Left lung (tissue), 10 donors: ENCODE results near the gene EIF2A. TPM values are rescaled to one million over a fixed set of nuclear protein-coding genes. Genes with fewer than 3 reads are reported as not detected.

Experiments
- ATAC-seq: fragments of 200-7000 bp; cut with Tn5 transposase; one replicate; pipeline ENCODE4 v1.9.1; 2020; ENCODE audit warnings: moderate library complexity
- DNase-seq, 4 donors: peaks; one replicate each; pipeline ENCODE4 v3.0.0-alpha.2; 2013 to 2020
- H3K27ac ChIP-seq, 2 donors: fragments of 200-600 bp; sonication (generic) in 1 of 2; one replicate each; pipeline versions ENCODE4 v1.5.0 to v1.8.0; 2020 to 2021
- H3K27me3 ChIP-seq, 2 donors: fragments of 200-600 bp; sonication (generic) in 1 of 2; one replicate each; pipeline versions ENCODE4 v1.5.0 to v1.8.0; 2020 to 2021
- H3K36me3 ChIP-seq, 2 donors: fragments of 200-600 bp; sonication (generic) in 1 of 2; one replicate each; pipeline versions ENCODE4 v1.5.0 to v1.8.0; 2020 to 2021
- H3K4me1 ChIP-seq, 2 donors: fragments of 200-600 bp; one replicate each; pipeline ENCODE4 v1.8.0; 2021
- H3K4me3 ChIP-seq, 2 donors: fragments of 200-600 bp; sonication (generic) in 1 of 2; one replicate each; pipeline versions ENCODE4 v1.5.0 to v1.8.0; 2020 to 2021; ENCODE audit warnings: mild to moderate bottlenecking in 1 of 2
- H3K9me3 ChIP-seq, 2 donors: fragments of 200-600 bp; sonication (generic) in 1 of 2; one replicate each; pipeline versions ENCODE4 v1.5.0 to v1.8.0; 2020 to 2021
- intact Hi-C, 2 donors: fragments of 100-400 bp; cut with DNase I; formaldehyde crosslinking; loops; one replicate each; pipeline versions ENCODE4 v1.11.2 to v1.14.2; 2022
- polyA plus RNA-seq, 6 donors: library from polyadenylated mRNA; unstranded; fragments of 120-200 nt; gene quantifications; one replicate each; pipeline ENCODE4 v1.2.1, GENCODE V29; 2013; ENCODE audit not compliant: insufficient read length in 6 of 6
- total RNA-seq, 2 donors: library from RNA; stranded (reverse); fragmentation: NEBNext Ultra II Directional; extraction: Animal tissue kit (Norgen Biotek cat#: 25700); gene quantifications; one replicate each; pipeline ENCODE4 v1.2.1, GENCODE V29; 2021
- TF ChIP-seq, protein P1 (sequence below), 2 donors: fragments of 200-600 bp; sonication (generic) in 1 of 2; IDR thresholded peaks; one replicate each; pipeline versions ENCODE4 v1.5.0 to v1.8.0; 2021; ENCODE audit warnings: antibody characterized with exemption in 2 of 2
- donor health status: DM: no; HTN: yes; CAD: no.
- donor health status: DM: no; HTN: no; CAD: no.

The EIF2A gene
- total and polyA plus RNA-seq, 8 donors: 63.2 to 200 (median 181) TPM

DNA sequence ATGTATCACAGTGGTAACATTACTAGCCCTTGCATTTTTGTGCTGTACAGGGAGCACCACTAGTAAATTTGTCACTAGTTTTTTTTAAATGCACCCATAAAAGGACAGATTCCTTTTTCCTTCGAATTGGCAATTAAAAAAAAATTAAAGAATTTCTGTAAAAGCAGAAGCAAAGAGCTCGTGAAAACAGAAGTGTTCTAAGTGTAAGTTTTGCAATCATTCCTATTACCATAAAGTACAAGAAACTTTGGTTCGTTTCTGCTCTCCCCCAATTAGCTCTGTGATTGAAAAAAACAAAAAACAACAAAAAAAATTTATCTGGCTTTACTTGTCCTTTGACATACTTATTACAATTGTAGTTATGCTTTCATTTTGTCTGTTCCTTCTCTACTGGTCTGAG, 5.6 kb upstream of the EIF2A start:
- Histone ChIP-seq H3K27me3 (no peaks in the 10 kb centered on the region), H3K4me1 (peaks cover 11 to 43% of the 10 kb centered on the region in 2 donors), H3K27ac (peak overlapping the region; percentile 10 to 67), H3K9me3 (no peaks in the 10 kb centered on the region), H3K36me3 (peaks cover 0 to 18% of the 10 kb centered on the region in 2 donors), H3K4me3 (no peak overlapping the region)
- intact Hi-C loops: no loop called here
- TF ChIP-seq, protein P1, sequence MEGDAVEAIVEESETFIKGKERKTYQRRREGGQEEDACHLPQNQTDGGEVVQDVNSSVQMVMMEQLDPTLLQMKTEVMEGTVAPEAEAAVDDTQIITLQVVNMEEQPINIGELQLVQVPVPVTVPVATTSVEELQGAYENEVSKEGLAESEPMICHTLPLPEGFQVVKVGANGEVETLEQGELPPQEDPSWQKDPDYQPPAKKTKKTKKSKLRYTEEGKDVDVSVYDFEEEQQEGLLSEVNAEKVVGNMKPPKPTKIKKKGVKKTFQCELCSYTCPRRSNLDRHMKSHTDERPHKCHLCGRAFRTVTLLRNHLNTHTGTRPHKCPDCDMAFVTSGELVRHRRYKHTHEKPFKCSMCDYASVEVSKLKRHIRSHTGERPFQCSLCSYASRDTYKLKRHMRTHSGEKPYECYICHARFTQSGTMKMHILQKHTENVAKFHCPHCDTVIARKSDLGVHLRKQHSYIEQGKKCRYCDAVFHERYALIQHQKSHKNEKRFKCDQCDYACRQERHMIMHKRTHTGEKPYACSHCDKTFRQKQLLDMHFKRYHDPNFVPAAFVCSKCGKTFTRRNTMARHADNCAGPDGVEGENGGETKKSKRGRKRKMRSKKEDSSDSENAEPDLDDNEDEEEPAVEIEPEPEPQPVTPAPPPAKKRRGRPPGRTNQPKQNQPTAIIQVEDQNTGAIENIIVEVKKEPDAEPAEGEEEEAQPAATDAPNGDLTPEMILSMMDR (IDR thresholded peaks at IDR 0.05): no peak
- DNase-seq: no peak
- ATAC-seq: no peak

DNA sequence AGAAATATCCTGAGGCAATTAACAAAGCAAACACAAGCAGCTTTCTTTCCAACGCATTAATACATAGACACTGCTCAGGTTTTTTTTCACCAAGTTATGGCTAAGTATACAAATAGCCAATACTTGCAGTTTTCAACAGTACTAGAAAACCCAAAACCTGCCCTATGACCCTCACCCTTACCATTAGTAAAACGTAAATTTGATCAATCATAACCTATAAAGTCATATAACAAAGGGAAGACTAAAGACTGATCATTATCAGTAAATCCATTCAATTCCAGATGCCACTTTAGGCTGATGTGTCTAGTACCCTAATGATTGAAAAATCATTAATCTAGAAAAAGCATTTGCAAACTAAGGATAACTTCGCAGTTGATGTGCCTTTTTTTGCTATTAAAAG, 3.5 kb upstream of the EIF2A start:
- no peak overlapping the region for H3K27ac ChIP-seq
- DNase-seq: no peak
- TF ChIP-seq, protein P1 (IDR thresholded peaks at IDR 0.05): no peak
- H3K4me1 ChIP-seq: peaks cover 20 to 54% of the 10 kb centered on the region in 2 donors
- no peak overlapping the region for H3K4me3 ChIP-seq
- no peak for ATAC-seq
- no peaks in the 10 kb centered on the region for H3K9me3 ChIP-seq
- intact Hi-C loops: no loop called here
- peaks cover 0 to 18% of the 10 kb centered on the region in 2 donors for H3K36me3 ChIP-seq
- H3K27me3 ChIP-seq: no peaks in the 10 kb centered on the region

DNA sequence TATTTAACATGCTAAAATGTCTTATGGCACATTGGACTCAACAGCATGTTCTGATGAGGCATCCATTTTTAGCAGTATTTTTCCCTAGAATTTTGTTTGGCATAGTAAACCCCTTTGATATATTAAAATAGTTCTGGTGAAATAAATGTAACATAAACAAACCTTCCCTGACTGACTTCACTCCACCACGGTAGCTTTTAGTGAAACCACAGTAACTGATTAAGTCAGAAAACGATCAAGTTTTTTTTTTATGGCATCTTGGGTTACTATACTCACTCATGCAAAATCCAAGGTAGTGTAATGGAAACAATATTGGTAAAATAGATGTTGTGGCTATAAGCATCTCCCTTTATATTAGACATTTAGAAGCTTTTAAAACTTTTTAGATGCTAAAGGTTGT, 3.1 kb upstream of the EIF2A start:
- peaks cover 0 to 18% of the 10 kb centered on the region in 2 donors for H3K36me3 ChIP-seq
- H3K27ac ChIP-seq: no peak overlapping the region
- intact Hi-C loops: no loop called here
- peaks cover 20 to 58% of the 10 kb centered on the region in 2 donors for H3K4me1 ChIP-seq
- ATAC-seq (no peak), DNase-seq (no peak)
- peak overlapping the region in 1 of 2 donors; percentile 78 for H3K4me3 ChIP-seq
- H3K27me3 ChIP-seq: no peaks in the 10 kb centered on the region
- TF ChIP-seq, protein P1 (IDR thresholded peaks at IDR 0.05): no peak
- H3K9me3 ChIP-seq: no peaks in the 10 kb centered on the region

DNA sequence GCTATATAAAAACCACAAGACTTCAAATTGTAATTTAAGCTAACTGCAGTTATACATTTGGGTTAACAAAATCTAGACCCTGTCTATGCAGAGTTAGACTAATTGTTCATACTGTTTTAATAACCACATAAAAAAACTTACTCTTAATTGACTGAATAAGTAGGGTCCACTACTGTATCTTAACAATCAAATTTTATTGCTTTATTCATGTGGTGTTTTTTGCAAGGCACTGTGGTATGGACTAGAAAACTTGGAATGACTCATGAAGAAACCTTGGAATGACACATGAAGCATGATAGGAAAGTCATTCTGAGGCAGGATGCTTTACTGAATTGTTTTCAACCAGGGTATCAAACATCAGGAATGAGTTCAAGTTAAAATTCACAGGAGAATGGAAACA, 2.5 kb upstream of the EIF2A start:
- H3K27ac ChIP-seq: no peak overlapping the region
- no peak for ATAC-seq
- TF ChIP-seq, protein P1 (IDR thresholded peaks at IDR 0.05): no peak
- peaks cover 0 to 18% of the 10 kb centered on the region in 2 donors for H3K36me3 ChIP-seq
- peaks cover 19 to 63% of the 10 kb centered on the region in 2 donors for H3K4me1 ChIP-seq
- no peaks in the 10 kb centered on the region for H3K27me3 ChIP-seq
- no peak for DNase-seq
- intact Hi-C loops: no loop called here
- H3K9me3 ChIP-seq: no peaks in the 10 kb centered on the region
- peak overlapping the region in 1 of 2 donors; percentile 78 for H3K4me3 ChIP-seq

DNA sequence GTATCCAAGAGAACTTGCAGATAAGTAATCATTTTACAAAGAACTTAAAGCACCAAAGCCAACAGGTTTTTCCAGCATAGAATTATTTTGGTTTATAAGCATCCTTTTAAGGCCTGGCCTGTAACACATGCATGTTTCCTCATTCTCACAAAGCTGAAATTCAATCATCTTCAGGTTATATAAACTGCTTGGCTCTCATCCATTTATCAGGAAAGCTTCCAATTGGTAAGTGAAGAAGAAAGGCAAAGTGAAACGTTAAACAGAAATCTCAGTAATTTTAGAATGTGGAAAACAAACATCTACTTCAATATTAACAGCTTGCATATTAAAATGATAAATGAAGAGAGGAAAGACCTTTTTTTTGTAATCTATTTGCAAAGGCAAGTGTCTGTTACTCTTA, 1.9 kb upstream of the EIF2A start:
- intact Hi-C loops: no loop called here
- Histone ChIP-seq H3K4me3 (peak overlapping the region; percentile 78 to 90), H3K9me3 (no peaks in the 10 kb centered on the region), H3K27me3 (no peaks in the 10 kb centered on the region), H3K36me3 (peaks cover 0 to 18% of the 10 kb centered on the region in 2 donors), H3K4me1 (peaks cover 19 to 63% of the 10 kb centered on the region in 2 donors), H3K27ac (peak overlapping the region; percentile 99 to 100)
- ATAC-seq (no peak), DNase-seq (no peak)
- TF ChIP-seq, protein P1 (IDR thresholded peaks at IDR 0.05): no peak
